ENCODE results near the gene RASAL1. TPM values are rescaled to one million over a fixed set of nuclear protein-coding genes. Genes with fewer than 3 reads are reported as not detected.

RASAL1 gene
- total and polyA plus RNA-seq, 2 experiments from 2014 or later = 0.24 to 0.33 TPM

DNA sequence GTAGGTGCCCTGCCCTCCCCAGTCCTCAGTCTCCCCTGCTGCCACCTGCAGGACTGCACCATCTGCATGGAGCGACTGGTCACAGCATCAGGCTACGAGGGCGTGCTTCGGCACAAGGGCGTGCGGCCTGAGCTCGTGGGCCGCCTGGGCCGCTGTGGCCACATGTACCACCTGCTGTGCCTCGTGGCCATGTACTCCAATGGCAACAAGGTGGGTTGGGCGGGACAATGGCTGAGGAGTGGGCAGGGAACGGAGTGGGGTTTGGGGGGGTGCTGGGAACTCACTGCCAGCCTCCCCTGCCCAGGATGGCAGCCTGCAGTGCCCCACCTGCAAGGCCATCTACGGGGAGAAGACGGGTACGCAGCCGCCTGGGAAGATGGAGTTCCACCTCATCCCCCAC is 40.8 kb downstream of the RASAL1 start:
- no peaks in the 10 kb centered on the region for H3K36me3 ChIP-seq
- TF ChIP-seq, protein P1, sequence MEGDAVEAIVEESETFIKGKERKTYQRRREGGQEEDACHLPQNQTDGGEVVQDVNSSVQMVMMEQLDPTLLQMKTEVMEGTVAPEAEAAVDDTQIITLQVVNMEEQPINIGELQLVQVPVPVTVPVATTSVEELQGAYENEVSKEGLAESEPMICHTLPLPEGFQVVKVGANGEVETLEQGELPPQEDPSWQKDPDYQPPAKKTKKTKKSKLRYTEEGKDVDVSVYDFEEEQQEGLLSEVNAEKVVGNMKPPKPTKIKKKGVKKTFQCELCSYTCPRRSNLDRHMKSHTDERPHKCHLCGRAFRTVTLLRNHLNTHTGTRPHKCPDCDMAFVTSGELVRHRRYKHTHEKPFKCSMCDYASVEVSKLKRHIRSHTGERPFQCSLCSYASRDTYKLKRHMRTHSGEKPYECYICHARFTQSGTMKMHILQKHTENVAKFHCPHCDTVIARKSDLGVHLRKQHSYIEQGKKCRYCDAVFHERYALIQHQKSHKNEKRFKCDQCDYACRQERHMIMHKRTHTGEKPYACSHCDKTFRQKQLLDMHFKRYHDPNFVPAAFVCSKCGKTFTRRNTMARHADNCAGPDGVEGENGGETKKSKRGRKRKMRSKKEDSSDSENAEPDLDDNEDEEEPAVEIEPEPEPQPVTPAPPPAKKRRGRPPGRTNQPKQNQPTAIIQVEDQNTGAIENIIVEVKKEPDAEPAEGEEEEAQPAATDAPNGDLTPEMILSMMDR (IDR thresholded peaks at IDR 0.05; ENCODE audit: low read depth, low read length) = no peak
- no peak overlapping the region for H3K4me3 ChIP-seq
- H3K4me1 ChIP-seq (ENCODE audit: low read depth) = no peaks in the 10 kb centered on the region
- no peak for DNase-seq (ENCODE audit: low read depth in 1 of 2, low spot score in 1 of 2)
- no peak overlapping the region for H3K27ac ChIP-seq
- no peaks in the 10 kb centered on the region for H3K9me3 ChIP-seq (ENCODE audit: low read depth)
- peaks cover 14% of the 10 kb centered on the region for H3K27me3 ChIP-seq

DNA sequence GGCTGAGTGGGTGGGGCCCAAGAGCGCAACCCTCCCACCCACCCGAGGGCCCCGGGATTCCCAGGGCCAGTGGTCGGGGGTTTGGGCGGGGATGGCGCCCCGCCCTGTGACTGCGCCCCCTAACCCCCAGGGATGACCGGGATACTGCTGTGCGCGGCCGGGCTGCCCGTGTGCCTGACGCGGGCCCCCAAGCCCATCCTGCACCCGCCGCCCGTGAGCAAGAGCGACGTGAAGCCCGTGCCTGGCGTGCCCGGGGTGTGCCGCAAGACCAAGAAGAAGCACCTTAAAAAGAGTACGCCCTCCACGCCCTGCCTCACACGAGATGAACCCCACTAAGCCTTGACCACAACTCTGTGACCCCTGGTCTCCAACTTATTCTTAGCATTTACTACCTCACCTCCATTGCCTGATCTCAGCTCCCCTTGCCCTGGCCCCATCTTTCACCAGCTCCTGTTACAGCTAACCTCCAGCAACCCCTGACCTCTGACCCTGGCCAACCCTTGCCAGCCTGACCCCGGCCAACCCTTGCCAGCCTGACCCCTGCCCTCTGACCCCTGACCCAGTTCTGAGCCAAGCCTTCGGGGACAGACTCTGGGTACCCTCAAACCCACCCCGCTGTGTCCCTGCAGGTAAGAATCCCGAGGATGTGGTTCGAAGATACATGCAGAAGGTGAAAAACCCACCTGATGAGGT is 42.0 kb downstream of the RASAL1 start:
- H3K27ac ChIP-seq = no peak overlapping the region
- no peak overlapping the region for H3K4me3 ChIP-seq
- no peaks in the 10 kb centered on the region for H3K9me3 ChIP-seq (ENCODE audit: low read depth)
- H3K27me3 ChIP-seq = peaks cover 14% of the 10 kb centered on the region
- no peak for DNase-seq (ENCODE audit: low read depth in 1 of 2, low spot score in 1 of 2)
- TF ChIP-seq, protein P1 (IDR thresholded peaks at IDR 0.05; ENCODE audit: low read depth, low read length) = no peak
- no peaks in the 10 kb centered on the region for H3K36me3 ChIP-seq
- H3K4me1 ChIP-seq (ENCODE audit: low read depth) = no peaks in the 10 kb centered on the region

DNA sequence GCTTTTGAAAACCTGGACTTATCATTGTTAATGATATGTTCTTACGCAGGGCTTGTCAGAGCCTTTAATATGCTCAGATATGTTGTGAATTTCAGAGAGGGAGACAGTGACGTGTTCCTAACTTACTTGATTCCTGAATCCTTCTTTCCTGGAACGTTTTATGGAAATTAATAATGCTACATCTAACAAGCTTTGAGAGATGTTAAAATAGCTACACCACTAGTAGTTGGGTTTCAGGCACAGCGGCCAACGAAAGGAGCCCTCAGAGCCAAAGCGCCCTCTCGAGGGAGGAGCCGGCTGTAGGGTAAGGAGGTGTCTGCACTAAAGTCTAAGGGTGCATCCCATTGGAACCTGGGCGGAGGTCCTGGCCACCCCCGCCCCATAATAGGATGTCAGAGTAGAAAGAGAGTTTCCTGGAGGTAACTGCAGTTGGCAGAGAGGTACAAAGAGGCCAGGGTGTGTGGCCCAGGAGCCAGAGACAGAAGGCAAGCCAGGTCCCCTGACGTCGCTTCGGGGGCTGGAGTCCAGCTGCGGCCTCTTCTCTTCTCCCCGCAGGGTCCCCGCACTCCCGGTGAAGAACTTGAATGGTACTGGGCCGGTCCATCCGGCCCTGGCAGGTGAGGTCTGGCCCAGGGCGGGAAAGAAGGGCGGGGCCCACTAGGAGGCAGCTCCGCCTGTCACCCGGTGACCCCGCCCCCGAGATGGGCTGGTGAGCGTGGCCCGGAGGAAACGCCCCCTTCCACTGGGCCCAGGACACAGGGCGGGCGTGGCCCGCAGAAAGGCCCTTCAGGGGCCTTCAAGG is 42.8 kb downstream of the RASAL1 start:
- peak; percentile 11 to 42 for DNase-seq (ENCODE audit: low read depth in 1 of 2, low spot score in 1 of 2)

DNA sequence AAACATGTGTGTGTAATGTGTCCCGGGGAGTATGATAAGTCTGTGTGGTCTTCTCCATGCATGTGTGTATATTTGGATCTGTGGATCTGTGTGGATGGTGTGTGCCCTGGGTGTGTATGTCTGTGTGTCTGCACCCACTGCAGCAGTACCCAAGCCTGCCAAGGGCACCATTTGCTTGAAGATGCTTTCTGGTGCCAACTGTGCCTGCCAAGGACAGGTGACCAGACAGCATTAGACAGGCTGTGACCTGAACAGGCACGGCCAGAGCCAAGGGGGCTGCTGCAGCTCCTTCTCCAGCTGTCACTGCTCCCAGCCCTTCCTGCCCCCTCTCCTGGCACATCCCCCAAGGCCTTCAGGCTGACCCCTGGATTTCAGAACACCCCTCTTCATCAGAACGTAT is 44.1 kb downstream of the RASAL1 start:
- H3K4me3 ChIP-seq = no peak overlapping the region
- H3K27ac ChIP-seq = no peak overlapping the region
- no peaks in the 10 kb centered on the region for H3K36me3 ChIP-seq
- peaks cover 5% of the 10 kb centered on the region for H3K4me1 ChIP-seq (ENCODE audit: low read depth)
- no peak for DNase-seq (ENCODE audit: low read depth in 1 of 2, low spot score in 1 of 2)
- H3K9me3 ChIP-seq (ENCODE audit: low read depth) = no peaks in the 10 kb centered on the region
- H3K27me3 ChIP-seq = peaks cover 14% of the 10 kb centered on the region
- TF ChIP-seq, protein P1 (IDR thresholded peaks at IDR 0.05; ENCODE audit: low read depth, low read length) = no peak

More for the DNA sequence above, 42.8 kb downstream of the RASAL1 start:
- Histone ChIP-seq H3K4me1 (ENCODE audit: low read depth) (no peaks in the 10 kb centered on the region), H3K27ac (no peak overlapping the region), H3K36me3 (no peaks in the 10 kb centered on the region), H3K27me3 (peaks cover 14% of the 10 kb centered on the region), H3K4me3 (no peak overlapping the region), H3K9me3 (ENCODE audit: low read depth) (no peaks in the 10 kb centered on the region)
- TF ChIP-seq, protein P1 (IDR thresholded peaks at IDR 0.05; ENCODE audit: low read depth, low read length) = peak; percentile 35

DNA sequence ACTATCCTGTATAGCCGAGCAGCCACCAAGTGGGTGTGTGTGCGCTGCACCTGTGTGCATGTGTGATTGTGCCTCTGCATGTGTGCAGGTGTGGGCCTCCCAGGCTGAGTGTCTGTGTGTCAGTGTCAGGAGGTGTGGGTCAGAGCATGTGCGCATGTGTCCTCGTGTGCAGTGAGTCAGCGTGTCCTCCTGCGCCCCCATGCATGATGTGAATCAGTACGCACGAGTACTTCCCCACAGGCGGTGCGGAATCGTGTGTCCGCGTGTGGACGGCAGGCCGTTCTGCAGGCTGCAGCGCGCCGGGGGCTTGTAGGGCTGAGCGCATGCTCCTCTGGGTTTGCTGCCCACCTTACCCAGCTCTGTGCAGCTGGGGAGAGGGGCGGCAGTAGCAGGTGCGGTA is 44.8 kb downstream of the RASAL1 start:
- H3K27ac ChIP-seq = no peak overlapping the region
- TF ChIP-seq, protein P1 (IDR thresholded peaks at IDR 0.05; ENCODE audit: low read depth, low read length) = no peak
- peaks cover 5% of the 10 kb centered on the region for H3K4me1 ChIP-seq (ENCODE audit: low read depth)
- peaks cover 14% of the 10 kb centered on the region for H3K27me3 ChIP-seq
- H3K4me3 ChIP-seq = no peak overlapping the region
- no peak for DNase-seq (ENCODE audit: low read depth in 1 of 2, low spot score in 1 of 2)
- no peaks in the 10 kb centered on the region for H3K36me3 ChIP-seq
- no peaks in the 10 kb centered on the region for H3K9me3 ChIP-seq (ENCODE audit: low read depth)

All from cardiac muscle cell (in vitro differentiated cells and primary cell).